SK-N-SH (cell line): ENCODE results near the gene KY. TPM values are rescaled to one million over a fixed set of nuclear protein-coding genes. Genes with fewer than 3 reads are reported as not detected.

Experiments used
- CTCF ChIA-PET: fragments of 300-600, 350-600 bp; formaldehyde crosslinking; extraction: SDS; loops from one replicate; lab custom pipeline; 2021; lab: Yijun Ruan, JAX
- POLR2A ChIA-PET: fragments of 350-600 bp; sonication (Branson Sonifier 250); formaldehyde crosslinking; extraction: SDS; loops from one replicate; lab custom pipeline; 2020; ENCODE audit warnings: antibody characterized with exemption, inconsistent platforms; lab: Yijun Ruan, JAX
- DNase-seq: peaks from one replicate; pipeline ENCODE4 v3.0.0; 2012
- H2AFZ ChIP-seq: fragments of 200-600 bp; sonication (generic); 2 replicates; pipeline ENCODE4 v1.8.1; 2016; ENCODE audit warnings: antibody characterized with exemption, mild to moderate bottlenecking, low read depth
- H3F3A ChIP-seq: fragments of 200-600 bp; sonication (generic); replicated peaks from 2 replicates; pipeline ENCODE3; 2016; ENCODE audit warnings: antibody characterized with exemption, mild to moderate bottlenecking; ENCODE audit not compliant: insufficient read depth
- H3K27ac ChIP-seq, 2 experiments: fragments of 200-500 bp in 1 of 2; fragments of 200-600 bp in 1 of 2; sonication (Bioruptor generic) in 1 of 2; sonication (generic), shearing (Covaris generic) in 1 of 2; 2 replicates each; pipeline versions ENCODE4 v1.5.1 to v1.6.1; 2014 to 2016; ENCODE audit warnings: low read depth in 2 of 2, inconsistent platforms in 1 of 2, low read length in 1 of 2, mild to moderate bottlenecking in 1 of 2, mixed read lengths in 1 of 2
- H3K27me3 ChIP-seq: fragments of 200-600 bp; sonication (generic), shearing (Covaris generic); 2 replicates; pipeline ENCODE4 v1.6.1; 2016; ENCODE audit warnings: mixed run types; ENCODE audit not compliant: insufficient read depth
- H3K36me3 ChIP-seq, 2 experiments: fragments of 200-500 bp in 1 of 2; fragments of 200-600 bp in 1 of 2; sonication (Bioruptor generic) in 1 of 2; sonication (generic) in 1 of 2; replicated peaks in 1 of 2; 2 replicates each; pipeline versions ENCODE3 to v1.5.1; 2014 to 2016; ENCODE audit warnings: low read length in 1 of 2, mild to moderate bottlenecking in 1 of 2; ENCODE audit not compliant: insufficient read depth in 2 of 2, control insufficient read depth in 1 of 2
- H3K4me1 ChIP-seq, 2 experiments: fragments of 200-500 bp in 1 of 2; fragments of 200-600 bp in 1 of 2; sonication (Bioruptor generic) in 1 of 2; sonication (generic), shearing (Covaris generic) in 1 of 2; 2 replicates each; pipeline versions ENCODE4 v1.5.1 to v1.6.1; 2014 to 2016; ENCODE audit warnings: low read depth in 1 of 2, low read length in 1 of 2, mixed run types in 1 of 2; ENCODE audit not compliant: insufficient read depth in 2 of 2, control insufficient read depth in 1 of 2
- H3K4me2 ChIP-seq: fragments of 200-600 bp; sonication (generic), shearing (Covaris generic); 2 replicates; pipeline ENCODE4 v1.6.1; 2017; ENCODE audit warnings: mixed run types
- H3K4me3 ChIP-seq, 2 experiments: fragments of 200-500 bp in 1 of 2; fragments of 200-600 bp in 1 of 2; sonication (Bioruptor generic) in 1 of 2; sonication (generic), shearing (Covaris generic) in 1 of 2; 2 replicates each; pipeline versions ENCODE4 v1.5.1 to v1.8.1; 2014 to 2016; ENCODE audit warnings: low read depth in 2 of 2, inconsistent platforms in 1 of 2, low read length in 1 of 2, mild to moderate bottlenecking in 1 of 2, mixed read lengths in 1 of 2, moderate library complexity in 1 of 2
- H3K79me2 ChIP-seq: fragments of 200-600 bp; sonication (generic); 2 replicates; pipeline ENCODE4 v1.8.1; 2017; ENCODE audit warnings: mild to moderate bottlenecking; ENCODE audit not compliant: insufficient read depth
- H3K9ac ChIP-seq: fragments of 200-600 bp; sonication (generic); 2 replicates; pipeline ENCODE4 v1.6.1; 2017; ENCODE audit warnings: mixed run types
- H3K9me2 ChIP-seq: fragments of 200-600 bp; sonication (generic); 2 replicates; pipeline ENCODE4 v1.6.1; 2017; ENCODE audit warnings: mixed run types
- H3K9me3 ChIP-seq: fragments of 200-600 bp; sonication (generic); 2 replicates; pipeline ENCODE4 v1.6.1; 2017; ENCODE audit warnings: mixed run types, mild to moderate bottlenecking, moderate library complexity
- H4K20me1 ChIP-seq: fragments of 200-600 bp; sonication (generic); 2 replicates; pipeline ENCODE4 v1.6.1; 2017; ENCODE audit warnings: mild to moderate bottlenecking, mixed run types; ENCODE audit not compliant: insufficient read depth
- CHD2 ChIP-seq: fragments of 150-350 bp; IDR thresholded peaks from 2 replicates; pipeline ENCODE4 v1.6.1; 2018; ENCODE audit warnings: low read length; ENCODE audit not compliant: partially characterized antibody
- EP300 ChIP-seq, 2 experiments: IDR thresholded peaks; 2 replicates each; pipeline versions ENCODE4 v1.4.0 to v1.6.1; 2012; ENCODE audit warnings: borderline replicate concordance in 1 of 2, low read depth in 1 of 2, low read length in 1 of 2
- FOXM1 ChIP-seq: IDR thresholded peaks from 2 replicates; pipeline ENCODE4 v1.4.0; 2012; ENCODE audit warnings: low read depth, mild to moderate bottlenecking
- GABPA ChIP-seq: IDR thresholded peaks from 2 replicates; pipeline ENCODE4 v1.4.0; 2012; ENCODE audit warnings: low read depth, mild to moderate bottlenecking
- JUND ChIP-seq: IDR thresholded peaks from 2 replicates; pipeline ENCODE4 v1.4.0; 2012
- MEF2A ChIP-seq: IDR thresholded peaks from 2 replicates; pipeline ENCODE4 v1.4.0; 2012; ENCODE audit warnings: low read depth, borderline replicate concordance
- MXI1 ChIP-seq: IDR thresholded peaks from 2 replicates; pipeline ENCODE4 v1.6.1; 2012; ENCODE audit warnings: mild to moderate bottlenecking, low read depth, low read length, improper control_type of control experiment
- RAD21 ChIP-seq: IDR thresholded peaks from 2 replicates; pipeline ENCODE4 v1.6.1; 2012; ENCODE audit warnings: mild to moderate bottlenecking, low read length
- SMC3 ChIP-seq: IDR thresholded peaks from 2 replicates; pipeline ENCODE4 v1.6.1; 2012; ENCODE audit warnings: low read depth, low read length, improper control_type of control experiment
- TAF1 ChIP-seq: IDR thresholded peaks from 2 replicates; pipeline ENCODE4 v1.6.1; 2012; ENCODE audit warnings: low read depth, mild to moderate bottlenecking, low read length, moderate library complexity, borderline replicate concordance
- TCF12 ChIP-seq: IDR thresholded peaks from 2 replicates; pipeline ENCODE4 v1.4.0; 2012
- TEAD4 ChIP-seq: IDR thresholded peaks from 2 replicates; pipeline ENCODE4 v1.4.0; 2012; ENCODE audit warnings: mild to moderate bottlenecking, borderline replicate concordance; ENCODE audit not compliant: insufficient read depth
- WGBS: methylation state at CpG from one replicate; pipeline ENCODE4 v1.1.6; 2017; ENCODE audit warnings: low lambda C conversion rate; 5-methylcytosine and 5-hydroxymethylcytosine counted together
- polyA plus RNA-seq, 3 experiments: library from polyadenylated mRNA; depleted of rRNA; stranded (reverse); fragments of >200 nt; gene quantifications; 2 replicates each; pipeline ENCODE4 v1.2.3, GENCODE V29; 2012
- TF ChIP-seq, protein P1 (sequence below): fragments of 200-600 bp; sonication (generic); IDR thresholded peaks from 2 replicates; pipeline ENCODE4 v1.6.1; 2017; ENCODE audit warnings: antibody characterized with exemption, mild to moderate bottlenecking, moderate library complexity
- TF ChIP-seq, protein P2 (sequence below): IDR thresholded peaks from 2 replicates; pipeline ENCODE4; 2012
- TF ChIP-seq, protein P3 (sequence below): fragments of 150-350 bp; IDR thresholded peaks from 2 replicates; pipeline ENCODE4 v1.6.1; 2016; ENCODE audit warnings: mild to moderate bottlenecking, low read depth, low read length
- TF ChIP-seq, protein P4 (sequence below): IDR thresholded peaks from 2 replicates; pipeline ENCODE4 v1.4.0; 2012; ENCODE audit warnings: low read depth, borderline replicate concordance

KY gene
- polyA plus RNA-seq, 1 of the 3 experiments (the other 2 are of a cell fraction), result 2.4 TPM

DNA sequence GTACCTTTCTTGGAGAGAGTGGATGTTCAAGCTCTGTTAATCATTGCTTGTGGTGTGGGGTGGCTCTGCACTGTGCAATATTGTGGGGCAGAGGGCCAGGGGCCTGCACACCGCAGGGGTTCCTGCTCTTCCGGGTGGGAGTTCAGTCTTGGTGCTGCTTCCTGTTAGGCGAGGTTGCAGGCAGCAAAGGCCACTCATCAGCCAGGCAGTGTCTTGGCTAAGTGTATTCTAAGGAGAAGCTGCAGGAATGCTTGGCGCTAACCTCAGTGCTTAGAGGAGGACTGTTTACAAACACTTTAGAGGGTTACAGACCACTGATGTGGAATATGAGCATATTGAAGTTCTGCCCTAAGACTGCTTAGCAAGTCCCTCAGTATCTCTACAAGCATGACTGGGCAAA, 83.2 kb downstream of the KY start:
- no peak overlapping the region for H3K4me2 ChIP-seq
- TF ChIP-seq, protein P1, sequence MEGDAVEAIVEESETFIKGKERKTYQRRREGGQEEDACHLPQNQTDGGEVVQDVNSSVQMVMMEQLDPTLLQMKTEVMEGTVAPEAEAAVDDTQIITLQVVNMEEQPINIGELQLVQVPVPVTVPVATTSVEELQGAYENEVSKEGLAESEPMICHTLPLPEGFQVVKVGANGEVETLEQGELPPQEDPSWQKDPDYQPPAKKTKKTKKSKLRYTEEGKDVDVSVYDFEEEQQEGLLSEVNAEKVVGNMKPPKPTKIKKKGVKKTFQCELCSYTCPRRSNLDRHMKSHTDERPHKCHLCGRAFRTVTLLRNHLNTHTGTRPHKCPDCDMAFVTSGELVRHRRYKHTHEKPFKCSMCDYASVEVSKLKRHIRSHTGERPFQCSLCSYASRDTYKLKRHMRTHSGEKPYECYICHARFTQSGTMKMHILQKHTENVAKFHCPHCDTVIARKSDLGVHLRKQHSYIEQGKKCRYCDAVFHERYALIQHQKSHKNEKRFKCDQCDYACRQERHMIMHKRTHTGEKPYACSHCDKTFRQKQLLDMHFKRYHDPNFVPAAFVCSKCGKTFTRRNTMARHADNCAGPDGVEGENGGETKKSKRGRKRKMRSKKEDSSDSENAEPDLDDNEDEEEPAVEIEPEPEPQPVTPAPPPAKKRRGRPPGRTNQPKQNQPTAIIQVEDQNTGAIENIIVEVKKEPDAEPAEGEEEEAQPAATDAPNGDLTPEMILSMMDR, result no peak
- no peak for TF ChIP-seq TAF1
- peaks cover 0 to 5% of the 10 kb centered on the region in 2 experiments for H3K36me3 ChIP-seq
- DNase-seq, result no peak
- H3K9ac ChIP-seq, result no peak overlapping the region
- H3K79me2 ChIP-seq, result no peaks in the 10 kb centered on the region
- no peaks in the 10 kb centered on the region for H4K20me1 ChIP-seq
- no peaks in the 10 kb centered on the region for H3K4me1 ChIP-seq
- POLR2A ChIA-PET, result no interaction called here
- no peaks in the 10 kb centered on the region for H3F3A ChIP-seq
- 91% methylated on average over 4 of the region's 4 CpGs for WGBS
- H3K27ac ChIP-seq, result no peak overlapping the region
- no peak overlapping the region for H2AFZ ChIP-seq
- H3K4me3 ChIP-seq, result no peak overlapping the region
- CTCF ChIA-PET, result interaction anchor here (1.6 kb wide), 1 partner anchor 33 kb away, joined by 4 read pairs; no protein-coding TSS in a partner anchor
- no peaks in the 10 kb centered on the region for H3K27me3 ChIP-seq
- no peaks in the 10 kb centered on the region for H3K9me3 ChIP-seq
- no peaks in the 10 kb centered on the region for H3K9me2 ChIP-seq

DNA sequence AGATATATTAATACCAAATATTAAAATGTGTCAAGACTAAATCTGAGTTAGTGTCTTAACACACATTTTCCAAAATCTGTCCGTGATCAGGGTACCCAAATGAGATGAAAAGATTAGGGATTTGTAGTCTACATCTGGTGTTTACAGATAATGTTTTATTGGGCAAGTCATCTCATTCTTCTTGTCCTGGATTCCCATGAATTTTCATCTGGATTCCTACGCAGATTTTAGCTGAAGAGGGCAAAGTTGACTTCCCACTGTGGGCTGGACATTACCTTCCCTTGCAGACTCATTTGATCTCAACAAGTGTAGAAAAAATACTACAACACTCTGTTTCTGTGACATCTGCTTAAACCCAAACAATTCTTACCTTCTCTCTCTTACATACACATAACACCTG, 85.8 kb downstream of the KY start:
- no peaks in the 10 kb centered on the region for H3F3A ChIP-seq
- WGBS, result 85% methylated on average over 2 of the region's 2 CpGs
- POLR2A ChIA-PET, result interaction anchor here (1.4 kb wide), 1 partner anchor 79 kb away, joined by 6 read pairs; the partner anchor contains the start of genes ANAPC13 and CEP63

More for the DNA sequence above, 85.8 kb downstream of the KY start:
- TF ChIP-seq, protein P2, sequence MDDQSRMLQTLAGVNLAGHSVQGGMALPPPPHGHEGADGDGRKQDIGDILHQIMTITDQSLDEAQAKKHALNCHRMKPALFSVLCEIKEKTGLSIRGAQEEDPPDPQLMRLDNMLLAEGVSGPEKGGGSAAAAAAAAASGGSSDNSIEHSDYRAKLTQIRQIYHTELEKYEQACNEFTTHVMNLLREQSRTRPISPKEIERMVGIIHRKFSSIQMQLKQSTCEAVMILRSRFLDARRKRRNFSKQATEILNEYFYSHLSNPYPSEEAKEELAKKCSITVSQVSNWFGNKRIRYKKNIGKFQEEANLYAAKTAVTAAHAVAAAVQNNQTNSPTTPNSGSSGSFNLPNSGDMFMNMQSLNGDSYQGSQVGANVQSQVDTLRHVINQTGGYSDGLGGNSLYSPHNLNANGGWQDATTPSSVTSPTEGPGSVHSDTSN, result no peak
- TF ChIP-seq GABPA, result no peak
- TF ChIP-seq TCF12, result no peak
- no peak for TF ChIP-seq MXI1
- no peak for TF ChIP-seq JUND
- TF ChIP-seq RAD21, result no peak
- TF ChIP-seq, protein P3, sequence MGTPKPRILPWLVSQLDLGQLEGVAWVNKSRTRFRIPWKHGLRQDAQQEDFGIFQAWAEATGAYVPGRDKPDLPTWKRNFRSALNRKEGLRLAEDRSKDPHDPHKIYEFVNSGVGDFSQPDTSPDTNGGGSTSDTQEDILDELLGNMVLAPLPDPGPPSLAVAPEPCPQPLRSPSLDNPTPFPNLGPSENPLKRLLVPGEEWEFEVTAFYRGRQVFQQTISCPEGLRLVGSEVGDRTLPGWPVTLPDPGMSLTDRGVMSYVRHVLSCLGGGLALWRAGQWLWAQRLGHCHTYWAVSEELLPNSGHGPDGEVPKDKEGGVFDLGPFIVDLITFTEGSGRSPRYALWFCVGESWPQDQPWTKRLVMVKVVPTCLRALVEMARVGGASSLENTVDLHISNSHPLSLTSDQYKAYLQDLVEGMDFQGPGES, result no peak
- no peak for TF ChIP-seq EP300 (IDR thresholded peaks at IDR 0.05; ENCODE audit: borderline replicate concordance in 1 of 2, low read depth in 1 of 2, low read length in 1 of 2)
- TF ChIP-seq TEAD4, result no peak
- TF ChIP-seq, protein P4, sequence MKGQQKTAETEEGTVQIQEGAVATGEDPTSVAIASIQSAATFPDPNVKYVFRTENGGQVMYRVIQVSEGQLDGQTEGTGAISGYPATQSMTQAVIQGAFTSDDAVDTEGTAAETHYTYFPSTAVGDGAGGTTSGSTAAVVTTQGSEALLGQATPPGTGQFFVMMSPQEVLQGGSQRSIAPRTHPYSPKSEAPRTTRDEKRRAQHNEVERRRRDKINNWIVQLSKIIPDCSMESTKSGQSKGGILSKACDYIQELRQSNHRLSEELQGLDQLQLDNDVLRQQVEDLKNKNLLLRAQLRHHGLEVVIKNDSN, result no peak
- TF ChIP-seq MEF2A, result no peak
- TF ChIP-seq FOXM1, result no peak
- TF ChIP-seq TAF1, result no peak
- no peak for TF ChIP-seq CHD2
- no peak for TF ChIP-seq SMC3
- TF ChIP-seq, all 33 proteins: peak for 0
- DNase-seq, result no peak
- H3K27ac ChIP-seq, result no peak overlapping the region
- CTCF ChIA-PET, result interaction anchor here (1.0 to 1.2 kb wide), 2 partner anchors 36 to 230 kb away, joined by 3 to 5 read pairs; partner anchors contain the start of gene EPHB1
- no peak overlapping the region for H3K4me3 ChIP-seq
- H4K20me1 ChIP-seq, result no peaks in the 10 kb centered on the region
- no peaks in the 10 kb centered on the region for H3K79me2 ChIP-seq
- H3K4me1 ChIP-seq, result peaks cover 0 to 3% of the 10 kb centered on the region in 2 experiments; a peak in 1 of 4 replicates
- H3K9me2 ChIP-seq, result no peaks in the 10 kb centered on the region
- no peak overlapping the region for H2AFZ ChIP-seq
- H3K4me2 ChIP-seq, result no peak overlapping the region
- H3K27me3 ChIP-seq, result no peaks in the 10 kb centered on the region
- H3K9ac ChIP-seq, result no peak overlapping the region
- H3K36me3 ChIP-seq, result peaks cover 8 to 11% of the 10 kb centered on the region in 2 experiments
- H3K9me3 ChIP-seq, result no peaks in the 10 kb centered on the region
